Uterus (tissue), 4 donors: ENCODE data around the gene FSTL3. TPM values are rescaled to one million over a fixed set of nuclear protein-coding genes. Genes with fewer than 3 reads are reported as not detected.
"Not testable (repeated sequence)": the region's sequence is repeated elsewhere in the genome, so short reads cannot be mapped to it uniquely, and the experiment has no call there.

ENCODE experiments used
- DNase-seq, 2 donors: peaks; one replicate each; pipeline ENCODE4 v3.0.0-alpha.2; 2019 to 2020
- H3K27ac ChIP-seq, 2 donors: fragments of 200-600 bp; sonication (generic); 1 replicate in 1 of 2; 2 replicates in 1 of 2; pipeline ENCODE4 v1.5.1; 2016 to 2018
- H3K27me3 ChIP-seq, 2 donors: fragments of 200-600 bp; sonication (generic); one replicate each; pipeline ENCODE4 v1.5.1; 2018 to 2019; ENCODE audit warnings: control low read depth in 1 of 2
- H3K36me3 ChIP-seq, 2 donors: fragments of 200-600 bp; sonication (generic); one replicate each; pipeline ENCODE4 v1.5.1; 2019; ENCODE audit warnings: control low read depth in 1 of 2
- H3K4me1 ChIP-seq, 2 donors: fragments of 200-600 bp; sonication (generic); one replicate each; pipeline ENCODE4 v1.5.1; 2018 to 2019; ENCODE audit warnings: control low read depth in 1 of 2
- H3K4me3 ChIP-seq, 2 donors: fragments of 200-600 bp; sonication (generic); 1 replicate in 1 of 2; 2 replicates in 1 of 2; pipeline ENCODE4 v1.5.1; 2018 to 2019; ENCODE audit warnings: mild to moderate bottlenecking in 1 of 2
- H3K9me3 ChIP-seq, 2 donors: fragments of 200-600 bp; sonication (generic); one replicate each; pipeline ENCODE4 v1.5.1; 2019; ENCODE audit warnings: control low read depth in 1 of 2
- CTCF ChIP-seq, 4 experiments: fragments of 200-600 bp in 2 of 4; fragments of 450-650 bp in 2 of 4; sonication (generic) in 2 of 4; IDR thresholded peaks; one replicate each; pipeline ENCODE4 v1.5.1; 2016 to 2019; ENCODE audit warnings: antibody characterized with exemption in 4 of 4, mild to moderate bottlenecking in 2 of 4, moderate library complexity in 1 of 4
- POLR2A ChIP-seq, 2 donors: fragments of 450-650 bp; IDR thresholded peaks; one replicate each; pipeline ENCODE4 v1.6.1; 2016; ENCODE audit warnings: antibody characterized with exemption in 2 of 2, mild to moderate bottlenecking in 1 of 2, moderate library complexity in 1 of 2
- intact Hi-C: fragments of 100-400 bp; cut with DNase I; formaldehyde crosslinking; loops from one replicate; pipeline ENCODE4 v1.15.1; 2023; ENCODE audit warnings: low total_unique reads
- total RNA-seq, 4 donors: library from RNA; depleted of rRNA in 3 of 4; stranded (reverse); fragments of >200 nt in 3 of 4; gene quantifications; one replicate each; pipeline versions ENCODE4 v1.1.0 to v1.2.4, GENCODE V29; 2014 to 2023
- donor health status: DM: yes; HTN: yes; CAD: no.

FSTL3 gene
- total RNA-seq, 4 donors from 2014 or later: 25.3 to 71.7 (median 37.3) TPM

- no peaks in the 10 kb centered on the region for H3K9me3 ChIP-seq
- H3K27me3 ChIP-seq: no peaks in the 10 kb centered on the region
- H3K4me3 ChIP-seq: peak overlapping the region; percentile 47 to 91
- no peak for TF ChIP-seq POLR2A (IDR thresholded peaks at IDR 0.05)
- no peak for TF ChIP-seq CTCF (IDR thresholded peaks at IDR 0.05)
- H3K36me3 ChIP-seq: no peaks in the 10 kb centered on the region
- no peak for DNase-seq
- intact Hi-C loops: no loop called here
- H3K4me1 ChIP-seq: peaks cover 0 to 34% of the 10 kb centered on the region in 2 donors
- H3K27ac ChIP-seq: peak overlapping the region; percentile 63 to 84
Observed at GRCh38 chr19:662207-662961, 13.8 kb upstream of the FSTL3 start.

DNA sequence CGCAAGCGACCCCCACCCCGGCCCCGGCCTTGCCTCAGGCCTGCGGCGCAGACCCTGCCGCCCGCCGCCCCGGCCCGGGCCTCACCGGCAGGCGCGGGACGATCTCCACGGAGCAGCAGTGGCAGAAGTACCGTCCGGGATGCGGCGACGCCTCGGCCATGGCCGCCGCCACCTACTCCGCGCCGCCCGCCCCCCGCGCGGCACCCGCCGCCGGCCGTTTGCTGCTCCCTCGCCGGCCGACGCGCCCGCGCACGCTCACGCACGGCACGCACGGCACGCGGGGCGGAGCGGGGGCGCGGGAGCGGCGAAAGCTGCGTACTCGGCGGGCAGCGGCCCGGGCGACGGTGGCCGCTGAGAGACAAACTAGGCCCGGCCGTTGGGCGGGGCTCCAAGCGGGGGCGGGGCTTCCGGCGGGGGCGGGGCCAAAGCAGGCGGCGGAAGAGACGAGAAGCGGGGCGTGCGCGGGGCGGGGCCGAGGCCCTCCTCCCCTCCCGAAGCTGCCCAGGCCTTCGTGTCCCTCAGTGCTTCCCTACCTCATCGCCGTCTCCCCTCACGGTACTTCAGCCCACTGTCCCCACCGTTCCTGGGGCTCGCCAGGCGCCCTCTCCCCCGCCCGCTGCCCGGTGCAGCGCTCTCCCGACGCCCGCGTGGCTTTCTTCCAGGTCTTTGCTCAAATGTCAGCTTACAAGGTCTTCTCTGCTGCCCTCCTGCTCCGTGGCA, 13.1 kb upstream of the FSTL3 start, which contains the start of gene RNF126:
RNF126 (minus strand) TSS at position 253 of the 720 bp plus-strand sequence; CDS start at position 160, 93 bp downstream.
- peaks cover 0 to 33% of the 10 kb centered on the region in 2 donors for H3K4me1 ChIP-seq
- intact Hi-C loops: no loop called here
- no peaks in the 10 kb centered on the region for H3K27me3 ChIP-seq
- TF ChIP-seq CTCF (IDR thresholded peaks at IDR 0.05) (peak in 2 of 4 experiments; percentile 17 to 25), POLR2A (IDR thresholded peaks at IDR 0.05) (peak; percentile 46 to 77)
- H3K27ac ChIP-seq: peak within 1 kb of the TSS; percentile 91 to 93
- peak; percentile 93 to 94 for DNase-seq
- H3K4me3 ChIP-seq: peak within 1 kb of the TSS; percentile 47 to 91
- H3K9me3 ChIP-seq: no peaks in the 10 kb centered on the region
- H3K36me3 ChIP-seq: no peaks in the 10 kb centered on the region

GRCh38 chr19:663682-664117, 12.5 kb upstream of the FSTL3 start:
- H3K4me1 ChIP-seq: peaks cover 0 to 31% of the 10 kb centered on the region in 2 donors
- intact Hi-C loops: no loop called here
- peak overlapping the region; percentile 91 to 93 for H3K27ac ChIP-seq
- H3K27me3 ChIP-seq: no peaks in the 10 kb centered on the region
- TF ChIP-seq POLR2A (IDR thresholded peaks at IDR 0.05) (no peak), CTCF (IDR thresholded peaks at IDR 0.05) (no peak)
- no peak for DNase-seq
- no peaks in the 10 kb centered on the region for H3K9me3 ChIP-seq
- H3K4me3 ChIP-seq: peak overlapping the region; percentile 47 to 49
- no peaks in the 10 kb centered on the region for H3K36me3 ChIP-seq

- Histone ChIP-seq H3K27ac (no peak overlapping the region), H3K9me3 (no peaks in the 10 kb centered on the region), H3K4me1 (peaks cover 0 to 21% of the 10 kb centered on the region in 2 donors), H3K4me3 (no peak overlapping the region), H3K27me3 (no peaks in the 10 kb centered on the region), H3K36me3 (no peaks in the 10 kb centered on the region)
- intact Hi-C loops: loop anchor here (5.0 kb wide), 1 partner anchor 67 kb away; no protein-coding TSS in a partner anchor
- TF ChIP-seq CTCF (IDR thresholded peaks at IDR 0.05): peak; percentile 96 to 98 (median 98)
- no peak for TF ChIP-seq POLR2A (IDR thresholded peaks at IDR 0.05)
- DNase-seq: peak; percentile 79 to 83
Observed at GRCh38 chr19:664913-665443, 11.2 kb upstream of the FSTL3 start.

DNA sequence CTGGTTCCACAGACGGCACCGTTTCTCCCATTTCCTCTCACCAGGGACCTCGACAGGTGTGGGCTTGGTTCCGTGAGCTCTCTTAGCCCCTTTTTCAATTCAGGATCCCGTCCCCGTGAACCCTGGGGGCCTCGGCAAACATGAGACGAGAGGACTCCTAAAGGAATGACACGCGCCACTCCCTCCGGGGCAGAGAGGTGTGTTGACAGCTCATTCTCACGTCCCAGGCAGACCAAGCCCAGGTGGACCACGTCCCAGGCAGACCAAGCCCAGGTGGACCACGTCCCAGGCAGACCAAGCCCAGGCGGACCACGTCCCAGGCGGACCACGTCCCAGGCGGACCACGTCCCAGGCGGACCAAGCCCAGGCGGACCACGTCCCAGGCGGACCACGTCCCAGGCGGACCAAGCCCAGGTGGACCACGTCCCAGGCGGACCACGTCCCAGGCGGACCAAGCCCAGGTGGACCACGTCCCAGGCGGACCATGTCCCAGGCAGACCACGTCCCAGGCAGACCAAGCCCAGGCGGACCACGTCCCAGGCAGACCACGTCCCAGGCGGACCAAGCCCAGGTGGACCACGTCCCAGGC, 9.1 kb upstream of the FSTL3 start:
- not testable (repeated sequence) for H3K27ac ChIP-seq, H3K27me3 ChIP-seq, H3K9me3 ChIP-seq, H3K4me1 ChIP-seq, H3K4me3 ChIP-seq, DNase-seq, H3K36me3 ChIP-seq
- intact Hi-C loops: loop anchor here (5.0 kb wide), 1 partner anchor 65 kb away; no protein-coding TSS in a partner anchor

DNA sequence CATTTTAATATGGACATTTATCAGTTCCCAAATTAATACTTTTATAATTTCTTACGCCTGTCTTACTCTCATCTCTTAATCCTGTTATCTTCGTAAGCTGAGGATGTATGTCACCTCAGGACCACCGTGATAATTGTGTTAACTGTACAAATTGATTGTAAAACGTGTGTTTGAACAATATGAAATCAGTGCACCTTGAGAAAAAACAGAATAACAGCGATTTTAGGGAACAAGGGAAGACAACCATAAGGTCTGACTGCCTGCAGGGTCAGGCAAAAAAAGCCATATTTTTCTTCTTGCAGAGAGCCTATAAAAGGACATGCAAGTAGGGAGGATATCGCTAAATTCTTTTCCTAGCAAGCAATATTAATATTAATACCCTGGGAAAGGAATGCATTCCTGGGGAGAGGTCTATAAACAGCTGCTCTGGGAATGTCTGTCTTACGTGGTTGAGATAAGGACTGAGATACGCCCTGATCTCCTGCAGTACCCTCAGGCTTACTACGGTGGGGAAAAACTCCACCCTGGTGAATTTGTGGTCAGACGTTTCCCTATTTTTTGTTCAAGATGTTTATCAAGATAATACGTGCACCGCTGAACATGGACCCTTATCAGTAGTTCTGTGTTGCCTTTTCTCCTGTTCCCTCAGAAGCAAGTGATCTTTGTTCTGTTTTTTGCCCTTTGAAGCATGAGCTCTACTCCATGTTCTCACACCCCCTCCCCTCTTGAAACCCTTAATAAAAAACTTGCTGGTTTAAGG, 7.3 kb upstream of the FSTL3 start:
- not testable (repeated sequence) for H3K4me1 ChIP-seq, H3K27me3 ChIP-seq, H3K36me3 ChIP-seq, DNase-seq, H3K9me3 ChIP-seq, H3K4me3 ChIP-seq, H3K27ac ChIP-seq
- intact Hi-C loops: loop anchor here (5.0 kb wide), 1 partner anchor 63 kb away; no protein-coding TSS in a partner anchor
